Measurements from ENCODE around the gene RSPRY1. TPM values are rescaled to one million over a fixed set of nuclear protein-coding genes. Genes with fewer than 3 reads are reported as not detected.

Gene RSPRY1
- total RNA-seq, result 10 to 100 TPM; 16.7 to 21.9 (median 19.2) TPM
- polyA plus RNA-seq, result 10 to 100 TPM in 1 of 2 donors, 1 to 10 TPM in 1; 6.9 to 12.5 TPM

DNA sequence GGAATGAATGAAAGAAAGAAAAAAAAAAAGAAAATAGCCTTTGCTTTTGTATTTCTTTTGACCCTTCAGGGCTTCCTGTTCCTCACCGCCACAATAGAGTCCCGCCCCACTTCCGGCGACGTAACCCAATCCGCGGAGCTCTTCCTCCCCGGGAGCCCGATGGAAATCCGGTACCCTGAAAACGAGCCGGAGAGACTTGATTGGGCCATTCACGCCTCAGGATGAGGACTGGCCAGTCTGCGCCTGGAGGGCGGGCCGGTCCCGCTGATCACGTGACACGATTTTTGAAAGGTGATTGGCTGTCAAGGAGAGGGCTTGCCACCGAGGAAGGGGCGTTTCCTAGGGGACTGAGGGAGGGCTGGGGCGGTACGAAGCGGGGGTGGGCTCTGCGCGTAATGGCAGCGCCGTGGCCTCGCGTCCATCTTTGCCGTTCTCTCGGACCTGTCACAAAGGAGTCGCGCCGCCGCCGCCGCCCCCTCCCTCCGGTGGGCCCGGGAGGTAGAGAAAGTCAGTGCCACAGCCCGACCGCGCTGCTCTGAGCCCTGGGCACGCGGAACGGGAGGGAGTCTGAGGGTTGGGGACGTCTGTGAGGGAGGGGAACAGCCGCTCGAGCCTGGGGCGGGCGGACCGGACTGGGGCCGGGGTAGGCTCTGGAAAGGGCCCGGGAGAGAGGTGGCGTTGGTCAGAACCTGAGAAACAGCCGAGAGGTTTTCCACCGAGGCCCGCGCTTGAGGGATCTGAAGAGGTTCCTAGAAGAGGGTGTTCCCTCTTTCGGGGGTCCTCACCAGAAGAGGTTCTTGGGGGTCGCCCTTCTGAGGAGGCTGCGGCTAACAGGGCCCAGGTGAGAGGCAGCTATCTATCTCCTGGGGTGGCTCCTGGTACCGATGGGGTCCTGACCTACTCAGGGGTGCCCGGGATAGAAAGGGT, at the start of gene RSPRY1, which contains the start of gene PSME3IP1:
Gene RSPRY1 (plus strand): TSS at position 385 of the 927 bp plus-strand sequence. CDS start 18,330 bp downstream, outside the sequence.
Gene PSME3IP1 (minus strand): TSS at position 95 of the 927 bp plus-strand sequence. CDS start 12,185 bp downstream, outside the sequence.
- Histone ChIP-seq H3K36me3 (no peaks in the 10 kb centered on the region), H3K4me1 (peaks cover 6 to 14% (median 11%) of the 10 kb centered on the region in 3 donors), H3K9me3 (no peaks in the 10 kb centered on the region), H3K27ac (peak within 1 kb of the TSS; percentile 77 to 95 (median 90)), H3K4me3 (peak within 1 kb of the TSS; percentile 81 to 95 (median 89)), H3K27me3 (no peaks in the 10 kb centered on the region)
- TF ChIP-seq, protein P1, sequence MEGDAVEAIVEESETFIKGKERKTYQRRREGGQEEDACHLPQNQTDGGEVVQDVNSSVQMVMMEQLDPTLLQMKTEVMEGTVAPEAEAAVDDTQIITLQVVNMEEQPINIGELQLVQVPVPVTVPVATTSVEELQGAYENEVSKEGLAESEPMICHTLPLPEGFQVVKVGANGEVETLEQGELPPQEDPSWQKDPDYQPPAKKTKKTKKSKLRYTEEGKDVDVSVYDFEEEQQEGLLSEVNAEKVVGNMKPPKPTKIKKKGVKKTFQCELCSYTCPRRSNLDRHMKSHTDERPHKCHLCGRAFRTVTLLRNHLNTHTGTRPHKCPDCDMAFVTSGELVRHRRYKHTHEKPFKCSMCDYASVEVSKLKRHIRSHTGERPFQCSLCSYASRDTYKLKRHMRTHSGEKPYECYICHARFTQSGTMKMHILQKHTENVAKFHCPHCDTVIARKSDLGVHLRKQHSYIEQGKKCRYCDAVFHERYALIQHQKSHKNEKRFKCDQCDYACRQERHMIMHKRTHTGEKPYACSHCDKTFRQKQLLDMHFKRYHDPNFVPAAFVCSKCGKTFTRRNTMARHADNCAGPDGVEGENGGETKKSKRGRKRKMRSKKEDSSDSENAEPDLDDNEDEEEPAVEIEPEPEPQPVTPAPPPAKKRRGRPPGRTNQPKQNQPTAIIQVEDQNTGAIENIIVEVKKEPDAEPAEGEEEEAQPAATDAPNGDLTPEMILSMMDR (IDR thresholded peaks at IDR 0.05), result no peak
- ATAC-seq, result peak; percentile 89 to 95 (median 92)
- intact Hi-C loops (cut with DNase I), result no loop called here
- peak; percentile 98 for FAIRE-seq
- DNase-seq, result peak; percentile 91 to 99 (median 98)
- WGBS, 2 donors, result 0% methylated on average over 49 to 64 of the region's 64 CpGs

DNA sequence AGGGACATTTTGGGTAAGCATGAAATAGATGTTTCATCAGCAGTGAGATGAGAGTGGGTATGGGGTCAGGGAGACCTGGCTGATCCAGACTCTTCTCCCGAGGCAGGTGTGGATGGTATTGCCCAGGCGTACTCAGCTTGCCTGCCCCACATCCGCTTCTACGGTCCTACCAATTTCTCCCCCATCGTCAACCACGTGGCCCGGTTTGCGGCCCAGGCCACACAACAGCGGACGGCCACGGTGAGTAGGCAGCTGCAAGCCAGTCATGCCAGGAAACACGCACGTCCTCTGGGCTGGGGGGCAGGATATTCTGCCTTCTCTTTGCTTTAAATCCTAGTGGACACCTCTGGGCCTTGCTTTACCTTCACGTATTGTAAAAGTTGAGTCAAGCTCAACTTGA, 49.1 kb upstream of the RSPRY1 start:
- no peak for ATAC-seq
- H3K27me3 ChIP-seq, result no peaks in the 10 kb centered on the region
- no peak overlapping the region for H3K27ac ChIP-seq
- DNase-seq, result peak in 1 of 6 donors; percentile 42
- WGBS, 2 donors, result 82 to 87% methylated on average over 14 of the region's 14 CpGs
- no peaks in the 10 kb centered on the region for H3K36me3 ChIP-seq
- H3K9me3 ChIP-seq, result no peaks in the 10 kb centered on the region
- H3K4me3 ChIP-seq, result no peak overlapping the region
- H3K4me1 ChIP-seq, result no peaks in the 10 kb centered on the region
- FAIRE-seq, result no peak
- TF ChIP-seq, protein P1 (IDR thresholded peaks at IDR 0.05), result no peak
- intact Hi-C loops (cut with DNase I), result no loop called here

DNA sequence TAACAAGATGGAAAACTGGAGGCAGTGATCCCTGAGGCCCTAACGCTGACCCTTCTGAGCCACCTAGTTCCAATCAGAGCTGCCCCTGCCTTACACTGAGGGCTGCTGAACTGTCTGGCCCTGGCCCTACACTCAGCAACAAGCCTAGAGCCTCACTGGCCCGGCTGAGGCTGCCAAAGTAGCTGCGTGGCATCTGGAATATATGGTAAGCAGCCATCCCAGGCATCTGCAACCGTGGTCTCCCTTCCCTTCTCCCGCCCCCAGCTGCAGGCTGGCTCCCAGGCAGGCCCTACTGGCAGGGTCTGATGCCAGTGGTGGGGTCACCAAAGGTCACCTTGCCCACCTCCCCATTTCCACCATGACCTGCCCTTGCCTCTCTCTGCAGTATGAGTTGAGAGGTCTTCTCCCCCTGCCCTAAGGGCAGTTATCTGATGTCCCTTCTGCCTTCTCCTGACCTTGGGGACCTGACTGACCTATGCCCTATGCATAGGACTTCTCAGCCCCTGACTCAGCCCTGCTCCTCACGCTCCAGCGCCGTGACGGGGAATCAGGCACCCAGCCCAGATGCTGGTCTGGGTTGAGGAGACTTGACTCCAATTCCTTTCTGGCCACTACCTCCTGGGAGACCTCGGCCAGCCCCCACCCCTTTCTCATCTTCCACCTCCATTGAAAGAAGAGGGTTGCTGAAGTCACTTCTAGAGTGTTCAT, 48.4 kb upstream of the RSPRY1 start:
- no peak overlapping the region for H3K4me3 ChIP-seq
- H3K27me3 ChIP-seq, result no peaks in the 10 kb centered on the region
- intact Hi-C loops (cut with DNase I), result no loop called here
- no peaks in the 10 kb centered on the region for H3K9me3 ChIP-seq
- WGBS, 2 donors, result 78 to 80% methylated on average over 10 of the region's 10 CpGs
- DNase-seq, result peak in 1 of 6 donors; percentile 46
- TF ChIP-seq, protein P1 (IDR thresholded peaks at IDR 0.05), result no peak
- no peak overlapping the region for H3K27ac ChIP-seq
- ATAC-seq, result no peak
- FAIRE-seq, result no peak
- no peaks in the 10 kb centered on the region for H3K36me3 ChIP-seq
- H3K4me1 ChIP-seq, result no peaks in the 10 kb centered on the region

DNA sequence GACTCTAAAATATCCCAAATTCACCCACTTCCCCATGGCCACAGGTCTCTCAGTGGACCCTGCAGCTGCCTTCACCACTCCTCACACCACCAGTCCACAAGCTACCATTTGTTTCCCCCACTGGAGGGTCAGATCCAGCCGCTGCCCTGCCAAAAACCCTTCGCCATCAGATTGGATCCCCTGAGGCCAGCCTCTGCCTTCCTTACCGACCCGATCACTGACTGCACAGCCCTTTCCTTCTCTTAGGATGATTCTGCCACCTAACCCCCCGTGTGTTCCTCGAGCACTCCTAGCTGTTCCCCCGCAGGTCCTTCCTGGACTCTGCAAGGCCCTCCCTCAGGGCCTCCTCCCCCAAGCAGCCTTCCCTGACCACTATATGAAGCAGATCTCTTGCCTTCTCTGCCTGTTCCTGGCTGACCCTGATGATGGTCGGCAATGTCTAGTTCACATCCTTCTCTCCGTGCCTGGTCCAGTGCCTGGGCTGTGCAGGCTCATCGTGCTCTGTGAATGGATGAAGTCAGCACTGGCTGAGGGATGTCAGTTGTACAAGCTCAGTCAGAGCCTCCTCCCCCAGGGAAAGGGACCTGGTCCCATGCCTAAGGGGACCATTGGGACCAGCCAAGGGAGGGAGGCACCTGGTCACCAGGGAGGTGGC, 47.7 kb upstream of the RSPRY1 start:
- Histone ChIP-seq H3K4me1 (no peaks in the 10 kb centered on the region), H3K27ac (no peak overlapping the region), H3K4me3 (no peak overlapping the region), H3K27me3 (no peaks in the 10 kb centered on the region), H3K36me3 (no peaks in the 10 kb centered on the region), H3K9me3 (no peaks in the 10 kb centered on the region)
- TF ChIP-seq, protein P1 (IDR thresholded peaks at IDR 0.05), result no peak
- intact Hi-C loops (cut with DNase I), result no loop called here
- WGBS, 2 donors, result 79 to 83% methylated on average over 10 of the region's 10 CpGs
- ATAC-seq (no peak), DNase-seq (peak in 1 of 6 donors; percentile 35), FAIRE-seq (no peak)

All from pancreas (tissue), 10 donors.